Jurkat, Clone E6-1 (cell line): ENCODE measurements around the gene AGT.
"Not testable (repeated sequence)": the region's sequence is repeated elsewhere in the genome, so short reads cannot be mapped to it uniquely, and the experiment has no call there.

ENCODE experiments used
- DNase-seq: peaks from one replicate; pipeline ENCODE4 v3.0.0-alpha.2; 2011; ENCODE audit warnings: low read depth, low spot score
- H3K4me3 ChIP-seq: 2 replicates; pipeline ENCODE4 v1.5.1; 2011; ENCODE audit warnings: mild to moderate bottlenecking, low read length, control low read depth, moderate library complexity

The AGT gene

GRCh38 chr1:230709619-230710542, 4.0 kb downstream of the AGT start:
- no peak overlapping the region for H3K4me3 ChIP-seq
- DNase-seq = no peak

GRCh38 chr1:230708631-230709580, 5.0 kb downstream of the AGT start:
- no peak overlapping the region for H3K4me3 ChIP-seq
- no peak for DNase-seq

GRCh38 chr1:230707732-230708630, 5.9 kb downstream of the AGT start:
- DNase-seq = no peak
- no peak overlapping the region for H3K4me3 ChIP-seq

GRCh38 chr1:230706887-230707731, 6.8 kb downstream of the AGT start:
- no peak for DNase-seq
- no peak overlapping the region for H3K4me3 ChIP-seq

- DNase-seq = no peak
- no peak overlapping the region for H3K4me3 ChIP-seq
These were observed 7.8 kb downstream of the AGT start for GRCh38 chr1:230706020-230706699.

- no peak for DNase-seq
- no peak overlapping the region for H3K4me3 ChIP-seq
These were observed 8.5 kb downstream of the AGT start for GRCh38 chr1:230705289-230706019.

GRCh38 chr1:230704830-230705229, 9.1 kb downstream of the AGT start:
- DNase-seq = no peak
- H3K4me3 ChIP-seq = no peak overlapping the region

- no peak overlapping the region for H3K4me3 ChIP-seq
- no peak for DNase-seq
These were observed 10.1 kb downstream of the AGT start for GRCh38 chr1:230703679-230704385.

GRCh38 chr1:230702934-230703678, 10.8 kb downstream of the AGT start:
- H3K4me3 ChIP-seq = no peak overlapping the region
- DNase-seq = no peak

GRCh38 chr1:230701895-230702768, 11.8 kb downstream of the AGT start:
- no peak for DNase-seq
- no peak overlapping the region for H3K4me3 ChIP-seq

- no peak overlapping the region for H3K4me3 ChIP-seq
- DNase-seq = no peak
These were observed 12.5 kb downstream of the AGT start for GRCh38 chr1:230701434-230701833.

GRCh38 chr1:230700132-230700531, 13.8 kb downstream of the AGT start:
- H3K4me3 ChIP-seq = no peak overlapping the region
- DNase-seq = no peak

DNA sequence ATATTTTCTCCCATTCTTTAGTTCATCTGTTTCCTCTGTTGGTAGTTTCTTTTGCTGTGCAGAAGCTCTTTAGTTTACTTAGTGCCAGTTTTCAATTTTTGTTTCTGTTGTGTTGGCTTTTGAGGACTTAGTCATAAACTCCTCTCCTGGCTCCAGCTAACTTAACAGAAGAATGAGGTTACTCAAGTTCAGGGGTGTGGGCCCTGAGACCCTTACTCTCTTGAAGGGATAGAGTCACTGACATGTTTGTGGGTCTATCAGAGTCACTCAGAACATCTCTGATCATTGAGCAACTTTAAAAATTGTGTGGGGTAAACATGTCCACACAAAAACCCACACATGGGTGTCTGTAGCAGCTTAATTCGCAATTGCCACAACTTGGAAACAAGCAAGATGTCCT, 14.2 kb downstream of the AGT start:
- no peak for DNase-seq
- no peak overlapping the region for H3K4me3 ChIP-seq

DNA sequence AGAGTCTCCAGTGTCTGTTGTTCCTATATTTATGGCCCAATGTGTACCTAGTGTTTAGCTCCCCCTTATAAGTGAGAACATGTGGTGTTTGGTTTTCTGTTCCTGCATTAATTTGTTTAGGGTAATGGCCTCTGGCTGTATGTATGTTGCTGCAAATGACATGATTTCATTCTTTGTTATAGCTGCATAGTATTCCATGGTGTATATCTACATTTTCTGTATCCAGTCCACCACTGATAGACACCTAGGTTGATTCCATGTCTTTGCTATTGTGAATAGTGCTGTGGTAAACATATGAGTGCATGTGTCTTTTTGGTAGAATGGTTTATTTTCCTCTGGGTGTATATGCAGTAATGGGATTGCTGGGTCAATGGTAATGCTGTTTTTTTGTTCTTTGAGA, 15.0 kb downstream of the AGT start:
- not testable (repeated sequence) for H3K4me3 ChIP-seq, DNase-seq

- H3K4me3 ChIP-seq = no peak overlapping the region
- DNase-seq = no peak
These were observed 15.8 kb downstream of the AGT start for GRCh38 chr1:230698130-230698529.
